GM13977 (cell line): Measurements from ENCODE around the gene TBC1D10B.

Experiments used
- DNase-seq: peaks from one replicate; pipeline ENCODE4 v3.0.0; 2012; ENCODE audit warnings: low spot score
- CTCF ChIP-seq: IDR thresholded peaks from 2 replicates; pipeline ENCODE4 v1.5.1; 2012; ENCODE audit warnings: mild to moderate bottlenecking, control low read depth; ENCODE audit not compliant: insufficient read depth; ENCODE audit errors: extremely low read depth, missing control alignments
- in situ Hi-C: fragments of 300-500 bp; cut with MboI; formaldehyde crosslinking; loops from one replicate; pipeline ENCODE4 v1.12.0; 2022; ENCODE audit warnings: low sequenced_read_pairs, low pct_unique_long_range_greater_than_20kb, mixed read lengths, inconsistent platforms; ENCODE audit not compliant: unreplicated experiment

TBC1D10B gene

GRCh38 chr16:30370456-30371247 lies at the start of gene TBC1D10B:
Gene TBC1D10B (minus strand): TSS chr16:30370494. CDS start chr16:30370183, 311 bp downstream.
- in situ Hi-C loops = no loop called here

GRCh38 chr16:30418350-30419181 lies 48.3 kb upstream of the TBC1D10B start:
- no peak for TF ChIP-seq CTCF
- no peak for DNase-seq
- in situ Hi-C loops = loop anchor here (25.0 kb wide), 1 partner anchor 306 kb away; the partner anchor contains the start of genes GDPD3 and MAPK3

More at GRCh38 chr16:30370456-30371247, at the start of gene TBC1D10B:
- TF ChIP-seq CTCF = no peak
- peak; percentile 97 for DNase-seq

- peak; percentile 38 for TF ChIP-seq CTCF
- in situ Hi-C loops = loop anchor here (25.0 kb wide), 1 partner anchor 305 kb away; the partner anchor contains the start of genes GDPD3 and MAPK3
- DNase-seq = peak; percentile 96
These were observed 47.4 kb upstream of the TBC1D10B start for GRCh38 chr16:30417529-30418349.

- in situ Hi-C loops = loop anchor here (25.0 kb wide), 1 partner anchor 305 kb away; the partner anchor contains the start of genes GDPD3 and MAPK3
- TF ChIP-seq CTCF = no peak
- no peak for DNase-seq
These were observed 46.6 kb upstream of the TBC1D10B start for GRCh38 chr16:30416624-30417528.

GRCh38 chr16:30416047-30416603 lies 45.8 kb upstream of the TBC1D10B start:
- in situ Hi-C loops = loop anchor here (25.0 kb wide), 1 partner anchor 304 kb away; the partner anchor contains the start of genes GDPD3 and MAPK3
- no peak for TF ChIP-seq CTCF
- no peak for DNase-seq
